Measurements from ENCODE around the gene B3GAT2.

B3GAT2 gene

DNA sequence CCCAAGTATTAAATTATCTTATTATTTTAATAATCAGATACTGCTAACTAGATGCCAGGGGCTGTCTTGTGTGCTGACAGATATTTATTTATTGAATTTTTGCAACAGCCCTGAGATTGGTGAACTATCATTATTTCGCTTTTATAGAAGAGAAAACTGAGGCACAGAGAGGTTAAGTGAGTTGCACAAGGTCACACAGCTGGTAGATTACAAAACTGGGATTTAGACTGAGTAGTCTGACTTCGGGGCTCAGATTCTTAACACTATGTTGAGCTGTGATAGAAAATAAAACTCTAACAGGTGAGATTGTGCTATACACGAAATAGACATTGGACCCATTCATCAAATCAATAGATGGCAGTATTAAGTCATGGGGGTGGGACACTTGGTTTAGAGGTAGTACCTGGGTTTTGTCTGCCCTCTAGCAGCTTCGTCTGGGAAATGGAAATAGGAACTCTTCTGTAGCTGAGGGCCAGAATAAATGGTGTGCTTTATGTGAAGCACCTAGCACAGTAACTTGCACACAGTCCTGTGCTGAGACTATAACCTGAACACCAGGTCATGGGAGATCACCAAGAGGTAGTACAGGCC, 113.4 kb downstream of the B3GAT2 start:
- DNase-seq (ENCODE audit: low spot score), result no peak

DNA sequence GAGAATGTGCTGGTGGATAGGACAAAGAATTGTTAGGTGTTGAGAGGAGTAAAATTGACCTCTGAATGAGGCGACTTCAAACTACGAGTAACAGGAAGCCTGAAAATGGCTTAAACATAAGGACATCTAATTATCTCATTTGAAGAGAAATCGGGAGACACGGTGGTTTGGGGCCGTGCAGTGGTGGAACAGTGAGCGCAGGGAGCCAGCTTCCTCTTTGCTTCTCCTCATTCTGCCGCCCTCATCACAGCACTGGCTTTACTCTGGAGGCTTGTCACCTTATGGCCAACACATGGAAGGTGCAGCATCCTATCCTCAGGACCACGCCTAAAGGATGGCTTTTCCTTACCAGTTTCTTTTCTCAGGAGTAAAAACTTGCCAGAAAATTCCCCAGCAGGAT, 114.3 kb downstream of the B3GAT2 start:
- DNase-seq (ENCODE audit: low spot score), result no peak

DNA sequence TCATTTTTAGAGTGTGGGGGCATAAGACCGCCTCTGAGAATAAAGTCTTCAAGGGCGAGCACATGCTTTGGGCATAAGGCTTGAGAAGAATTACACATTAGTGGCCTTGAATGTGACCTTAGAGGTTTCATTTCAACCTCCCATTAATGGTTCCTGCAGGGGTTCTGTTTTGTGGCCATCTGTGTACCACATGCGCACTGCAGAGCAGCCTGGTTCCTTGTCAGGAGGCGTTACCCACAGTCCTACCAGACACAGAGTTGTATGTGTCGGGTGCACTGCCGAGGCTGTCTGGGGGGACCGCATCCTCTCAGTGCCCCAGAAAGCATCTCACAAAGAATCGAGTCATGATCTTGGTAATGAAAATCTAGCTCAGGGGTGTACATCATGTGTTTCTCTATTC, 115.7 kb downstream of the B3GAT2 start:
- DNase-seq (ENCODE audit: low spot score), result no peak

DNA sequence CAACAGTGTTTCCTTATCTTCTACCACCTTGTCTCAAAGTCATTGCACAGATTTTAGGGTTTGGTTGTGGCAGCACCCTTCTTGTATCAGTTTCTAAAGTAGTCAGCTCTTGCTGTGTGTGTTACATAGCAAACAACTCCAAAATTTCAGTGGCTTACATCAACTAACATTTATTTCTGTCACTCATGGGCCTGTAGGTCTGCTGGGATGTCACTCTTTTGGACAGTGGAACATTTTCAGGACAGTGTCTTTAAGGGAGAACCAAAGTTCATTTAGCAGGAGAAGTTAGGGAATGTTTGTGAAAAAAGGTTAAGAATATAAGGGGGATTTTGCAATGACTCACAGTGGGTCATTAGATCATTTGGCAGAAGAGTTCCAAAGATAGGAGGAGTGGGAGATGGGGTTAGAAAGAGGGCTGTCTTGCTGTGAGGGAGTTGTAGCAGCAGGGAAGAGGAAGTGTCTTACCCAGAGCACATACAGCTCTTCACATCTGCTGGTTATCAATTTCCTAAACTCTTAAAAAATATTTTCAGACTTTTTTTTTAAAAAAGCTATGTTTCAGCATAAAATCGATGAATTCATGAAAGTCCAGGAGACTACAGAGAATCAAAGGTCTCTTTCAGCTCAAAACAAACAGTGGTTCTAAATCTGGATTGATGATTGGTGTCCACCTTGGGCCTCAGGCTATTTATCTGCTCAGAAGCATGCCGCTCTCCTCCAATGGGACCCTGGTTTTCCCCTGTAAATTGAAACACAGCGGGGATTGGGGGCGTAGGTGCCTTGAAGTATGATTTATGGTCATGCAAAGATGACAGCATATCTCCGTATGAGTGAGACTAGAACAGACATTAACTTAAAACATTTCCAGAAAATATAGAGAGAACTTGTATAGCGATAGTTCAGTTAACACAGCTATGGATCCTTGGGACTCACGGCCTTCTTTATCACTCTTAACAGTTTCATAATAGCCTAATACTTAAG, 117.3 kb downstream of the B3GAT2 start:
- DNase-seq (ENCODE audit: low spot score), result no peak

DNA sequence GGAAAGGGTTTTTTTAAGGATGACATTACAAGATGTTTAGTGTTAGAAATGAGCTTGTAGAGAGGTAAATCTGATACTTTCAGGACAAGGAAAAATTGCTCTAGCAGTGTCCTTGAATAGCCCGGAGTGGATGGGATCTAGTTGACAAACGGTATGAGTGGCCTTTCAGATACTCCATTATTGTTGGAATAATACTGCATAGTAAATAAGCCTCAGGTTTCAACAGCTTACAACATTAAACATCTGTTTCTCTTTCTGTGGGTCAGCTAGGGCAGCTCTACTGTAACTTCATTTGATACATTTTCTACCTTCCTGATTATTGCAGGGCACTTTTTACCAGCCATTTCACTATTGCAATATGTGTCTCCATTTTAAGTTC, 118.0 kb downstream of the B3GAT2 start:
- no peak for DNase-seq (ENCODE audit: low spot score)

DNA sequence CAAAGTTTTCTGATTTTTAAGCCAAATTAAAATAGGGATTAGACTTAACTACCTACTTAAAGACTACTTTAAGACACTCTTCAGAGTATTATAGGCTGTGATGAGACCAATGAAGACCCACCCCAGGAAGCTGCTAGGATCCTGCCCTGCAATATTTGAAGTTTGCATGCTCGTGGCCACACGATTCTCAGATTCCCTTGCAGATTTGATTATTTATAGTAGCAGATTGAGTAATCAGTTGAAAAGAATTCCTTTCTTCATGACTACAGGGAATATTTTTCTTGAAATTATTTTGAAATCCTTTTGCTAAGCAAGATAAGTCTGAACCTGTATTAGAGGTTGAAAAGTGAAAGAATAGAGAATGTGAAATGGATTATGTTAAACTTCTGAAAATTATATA, 122.3 kb downstream of the B3GAT2 start:
- DNase-seq (ENCODE audit: low spot score), result peak; percentile 7

DNA sequence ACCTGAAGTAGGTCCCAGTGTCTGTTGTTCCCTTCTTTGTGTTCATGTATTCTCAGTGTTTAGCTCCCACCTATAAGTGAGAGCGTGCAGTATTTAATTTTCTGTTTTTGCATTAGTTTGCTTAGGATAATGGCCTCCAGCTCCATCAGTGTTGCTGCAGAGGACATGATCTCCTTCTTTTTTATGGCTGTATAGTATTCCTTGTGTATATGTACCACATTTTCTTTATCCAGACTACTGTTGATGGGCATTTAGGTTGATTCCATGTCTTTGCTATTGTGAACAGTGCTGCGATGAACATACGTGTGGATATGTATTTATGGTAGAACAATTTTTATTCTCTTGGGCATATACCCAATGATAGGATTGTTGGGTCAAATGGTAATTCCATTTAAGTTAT, 125.4 kb downstream of the B3GAT2 start:
- no peak for DNase-seq (ENCODE audit: low spot score)

DNA sequence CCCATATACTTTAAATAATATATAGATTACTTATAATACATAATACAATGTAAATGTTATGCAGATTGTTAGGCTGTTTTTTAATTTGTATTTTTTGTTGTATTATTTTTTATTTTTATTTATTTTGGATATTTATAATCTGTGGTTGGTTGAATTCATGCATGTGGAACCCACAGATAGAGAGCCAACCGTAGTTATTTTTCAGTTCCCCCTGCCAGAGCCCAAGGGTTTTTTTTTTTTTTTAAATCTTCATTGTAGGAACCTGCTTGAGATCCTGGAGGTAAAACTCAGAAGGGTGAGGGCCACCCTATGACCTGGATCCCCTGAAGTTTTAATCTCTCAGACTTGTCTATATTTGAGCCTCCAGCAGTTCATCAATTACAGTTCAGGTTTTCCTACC, 133.2 kb downstream of the B3GAT2 start:
- no peak for DNase-seq (ENCODE audit: low spot score)

DNA sequence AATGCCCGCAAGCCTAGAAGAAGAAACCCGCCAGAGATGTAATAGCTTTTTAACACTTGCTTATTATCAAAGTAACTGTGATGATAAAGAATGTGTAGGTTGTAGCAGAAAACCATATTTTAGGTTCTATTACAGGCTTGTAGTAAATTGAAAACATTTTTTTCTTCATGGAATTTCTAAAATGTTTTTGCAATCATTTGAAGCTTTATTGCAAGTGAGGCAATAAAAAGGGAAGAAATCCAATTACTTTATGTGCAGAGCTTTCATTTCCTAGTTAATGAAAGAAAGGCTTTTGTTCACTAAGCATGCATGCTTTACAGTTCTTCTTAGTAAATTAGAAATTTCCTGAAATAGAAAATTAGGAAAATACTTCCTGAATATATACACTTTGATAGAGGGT, 135.1 kb downstream of the B3GAT2 start:
- no peak for DNase-seq (ENCODE audit: low spot score)

DNA sequence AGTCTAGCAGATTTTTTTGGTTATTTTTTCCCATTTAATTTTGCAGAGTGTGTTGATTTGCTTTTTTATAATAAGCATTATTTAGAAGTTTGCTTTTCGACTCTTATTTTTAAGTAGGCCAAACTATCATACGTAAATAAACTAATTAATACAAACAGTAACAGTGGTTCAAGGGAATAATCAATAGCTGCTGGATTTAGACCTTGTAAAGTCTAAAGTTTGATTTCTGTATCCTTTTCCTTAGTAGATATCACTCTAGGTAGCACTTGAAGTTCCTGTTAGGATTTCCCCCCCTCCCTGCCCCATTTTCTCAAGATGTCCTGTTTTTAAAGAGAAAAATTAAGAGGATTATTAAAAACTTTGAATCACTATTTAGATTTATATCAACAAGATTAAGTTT, 136.1 kb downstream of the B3GAT2 start:
- DNase-seq (ENCODE audit: low spot score), result no peak

DNA sequence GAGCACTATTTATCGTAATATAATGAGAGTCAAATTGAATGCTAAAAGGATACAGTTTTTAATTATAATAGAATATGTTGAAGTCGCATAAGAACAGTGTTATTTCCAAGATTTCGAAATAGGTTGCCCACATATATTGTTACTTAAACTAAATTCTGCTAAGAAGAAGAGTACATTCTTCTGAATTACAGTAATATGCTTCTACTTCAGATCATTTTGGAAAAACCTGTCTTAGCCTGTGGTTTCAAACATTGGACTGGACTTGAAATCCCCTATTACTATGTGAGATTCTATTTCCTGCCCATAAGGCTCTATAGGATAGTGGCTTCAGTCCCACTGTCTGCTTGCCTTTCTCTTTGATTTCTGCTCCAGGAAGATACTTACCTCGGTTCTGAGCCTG, 137.2 kb downstream of the B3GAT2 start:
- DNase-seq (ENCODE audit: low spot score), result no peak

DNA sequence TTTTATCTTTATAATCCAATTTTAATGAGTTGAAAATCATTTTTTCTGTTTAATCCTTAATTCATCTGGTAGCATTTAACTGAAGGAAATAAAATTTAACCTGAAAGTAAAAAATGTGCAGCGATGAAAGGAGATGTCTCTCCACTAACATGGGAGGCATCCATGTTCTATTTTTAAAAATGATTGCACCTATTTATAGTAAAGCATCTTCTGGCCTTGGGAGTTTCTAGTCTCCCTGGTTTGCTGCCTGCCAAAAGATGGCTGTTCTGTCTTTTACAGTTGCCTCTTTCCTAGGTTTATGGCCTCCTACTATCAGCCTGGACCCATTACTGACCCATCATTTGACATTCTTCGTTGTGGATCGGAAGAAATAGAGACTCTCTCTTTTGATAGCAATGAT, 143.0 kb downstream of the B3GAT2 start:
- DNase-seq (ENCODE audit: low spot score), result no peak

DNA sequence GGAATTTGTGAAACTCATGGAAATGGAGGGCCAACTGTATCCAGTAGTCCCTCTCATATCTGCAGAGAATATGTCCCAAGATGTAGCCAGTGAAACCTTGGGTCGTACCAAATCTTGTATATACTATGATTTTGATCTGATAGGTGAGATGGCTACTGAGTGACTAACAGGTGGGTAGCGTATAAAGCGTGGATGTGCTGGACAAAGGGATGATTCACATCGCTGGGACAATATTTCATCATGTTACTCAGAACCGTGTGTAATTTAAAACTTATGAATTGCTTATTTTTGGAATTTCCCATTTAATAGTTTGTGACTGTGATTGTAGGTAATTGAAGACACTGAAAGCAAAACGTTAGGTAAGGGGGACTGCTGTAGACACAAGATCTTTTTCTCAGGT, 145.1 kb downstream of the B3GAT2 start:
- no peak for DNase-seq (ENCODE audit: low spot score)
